HG02642 (cell line): ENCODE data around the gene HNRNPA2B1.
A peak's percentile ranks its signal among the peaks of the same experiment; 100 is the strongest.
"Not testable (repeated sequence)": the region's sequence is repeated elsewhere in the genome, so short reads cannot be mapped to it uniquely, and the experiment has no call there.

Source experiments
- ATAC-seq: cut with Tn5 transposase; IDR thresholded peaks from one replicate; pipeline ENCODE4 v1.9.1; 2021; ENCODE audit warnings: mild to moderate bottlenecking; ENCODE audit not compliant: unreplicated experiment, poor library complexity

Gene HNRNPA2B1

DNA sequence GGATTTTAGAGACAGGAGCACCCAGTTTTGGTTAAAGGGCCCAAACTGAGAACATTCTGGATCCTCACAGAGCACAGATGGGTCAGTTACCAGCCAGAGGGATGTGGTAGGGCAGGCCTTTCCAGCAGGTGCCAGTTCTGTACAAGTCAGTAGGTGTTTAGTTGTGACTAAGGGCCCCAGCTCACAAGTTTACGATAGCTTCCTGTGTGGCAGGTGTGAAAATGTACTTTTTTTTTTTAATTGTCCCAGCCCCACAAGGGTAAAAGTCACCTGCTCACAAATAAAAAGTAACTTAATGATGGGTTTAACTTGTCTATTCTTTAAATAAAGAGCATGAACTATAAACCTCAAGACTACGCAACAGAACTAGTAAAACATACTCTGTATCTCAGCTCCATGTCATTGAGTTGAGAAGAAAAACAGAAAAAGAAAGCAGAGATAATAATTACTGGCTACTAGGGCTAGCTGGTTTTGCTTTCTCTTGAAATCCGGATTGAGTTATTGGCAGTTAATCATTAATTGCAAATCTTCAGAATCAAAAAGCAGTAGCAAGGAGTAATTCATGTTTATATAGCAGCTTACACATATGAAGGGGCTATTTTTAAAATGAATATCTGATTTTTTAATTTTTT lies 33.1 kb downstream of the HNRNPA2B1 start:
- peak; percentile 79 for ATAC-seq

DNA sequence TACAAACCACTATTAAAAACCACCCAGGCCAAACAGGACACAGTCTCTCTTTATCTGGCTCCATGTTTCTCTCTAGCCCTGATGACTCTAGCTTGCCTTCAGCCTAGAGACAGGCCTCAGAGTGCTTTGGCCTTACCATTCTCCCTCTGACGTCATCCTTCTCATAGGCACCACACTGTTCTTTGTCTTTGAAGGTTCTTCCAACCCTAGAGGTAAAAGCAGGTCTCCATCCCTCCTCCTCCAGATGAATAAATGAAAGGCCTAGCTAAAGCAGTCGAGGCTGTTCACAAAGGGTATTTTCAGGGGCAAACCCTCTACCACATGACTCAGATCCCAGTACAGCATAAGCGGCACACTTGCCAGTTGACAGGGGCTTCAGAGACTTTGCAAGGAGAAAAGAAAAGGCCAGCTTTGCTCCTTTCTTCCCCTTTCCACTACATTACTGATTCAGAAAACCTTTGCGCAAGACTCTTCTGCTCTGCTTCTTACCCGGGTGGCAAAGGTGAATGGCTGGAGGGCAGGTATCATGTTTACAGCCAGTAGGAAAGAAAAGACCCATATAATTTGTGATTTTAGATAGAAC lies 33.8 kb downstream of the HNRNPA2B1 start:
- ATAC-seq: peak; percentile 42

DNA sequence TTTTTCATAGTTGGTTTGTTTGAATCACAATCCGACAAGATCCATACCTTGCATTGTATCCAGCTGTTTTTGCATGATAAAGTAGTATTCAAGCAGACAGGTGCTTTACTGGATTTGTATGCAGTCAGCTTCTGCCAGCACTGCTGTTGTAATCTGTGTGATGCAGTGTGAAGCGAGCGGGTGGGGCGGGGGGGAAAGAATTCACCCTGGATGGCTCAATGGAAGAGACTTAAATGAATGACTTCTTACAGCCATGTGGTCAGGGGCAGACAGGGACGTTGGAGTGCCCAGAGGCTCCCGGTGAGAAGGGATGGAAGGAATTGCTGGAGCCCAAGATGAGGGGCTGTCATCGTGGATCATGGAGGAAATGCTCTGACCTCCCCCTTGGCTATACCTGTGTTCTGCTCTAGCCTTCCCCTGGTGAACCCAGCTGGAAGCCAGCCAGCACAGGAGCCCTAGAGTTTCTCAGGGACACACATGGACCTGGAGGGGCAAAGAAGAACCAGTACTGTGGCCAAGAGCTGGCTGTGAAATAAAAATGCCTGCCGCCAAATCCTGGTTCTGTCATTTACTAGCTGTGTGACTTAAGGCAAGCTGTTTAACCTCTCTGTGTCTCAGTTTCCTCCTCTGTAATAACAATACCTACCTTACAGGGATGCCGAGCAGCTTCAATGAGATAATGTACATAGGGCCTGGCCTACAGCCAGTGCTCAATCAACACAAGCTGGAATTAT lies 34.4 kb downstream of the HNRNPA2B1 start:
- ATAC-seq: no peak

DNA sequence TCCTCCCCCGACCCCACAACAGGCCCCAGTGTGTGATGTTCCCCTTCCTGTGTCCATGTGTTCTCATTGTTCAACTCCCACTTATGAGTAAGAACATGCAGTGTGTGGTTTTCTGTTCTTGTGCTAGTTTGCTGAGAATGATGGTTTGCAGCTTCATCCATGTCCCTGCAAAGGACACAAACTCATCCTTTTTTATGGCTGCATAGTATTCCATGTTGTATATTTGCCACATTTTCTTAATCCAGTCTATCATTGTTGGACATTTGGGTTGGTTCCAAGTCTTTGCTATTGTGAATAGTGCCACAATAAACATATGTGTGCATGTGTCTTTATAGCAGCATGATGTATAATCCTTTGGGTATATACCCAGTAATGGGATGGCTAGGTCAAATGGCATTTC lies 36.7 kb downstream of the HNRNPA2B1 start:
- ATAC-seq: not testable (repeated sequence)

DNA sequence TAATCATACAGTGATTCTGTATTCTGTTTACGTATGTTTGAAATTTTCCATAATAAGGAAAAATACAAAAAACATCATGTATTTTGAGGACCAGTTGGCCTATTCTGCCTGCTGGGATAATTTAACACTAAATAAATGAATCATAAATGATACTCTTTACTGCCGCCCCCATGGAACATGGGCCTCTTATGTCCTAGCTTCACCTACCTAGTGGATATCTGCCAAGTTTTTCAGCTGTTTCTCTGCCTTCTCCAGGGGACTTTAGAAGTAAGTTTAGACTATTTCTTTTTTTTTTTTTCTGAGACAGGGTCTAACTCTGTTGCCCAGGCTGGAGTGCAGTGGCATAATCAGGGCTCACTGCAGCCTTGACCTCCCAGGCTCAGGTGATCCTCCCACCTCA lies 38.1 kb downstream of the HNRNPA2B1 start:
- no peak for ATAC-seq

DNA sequence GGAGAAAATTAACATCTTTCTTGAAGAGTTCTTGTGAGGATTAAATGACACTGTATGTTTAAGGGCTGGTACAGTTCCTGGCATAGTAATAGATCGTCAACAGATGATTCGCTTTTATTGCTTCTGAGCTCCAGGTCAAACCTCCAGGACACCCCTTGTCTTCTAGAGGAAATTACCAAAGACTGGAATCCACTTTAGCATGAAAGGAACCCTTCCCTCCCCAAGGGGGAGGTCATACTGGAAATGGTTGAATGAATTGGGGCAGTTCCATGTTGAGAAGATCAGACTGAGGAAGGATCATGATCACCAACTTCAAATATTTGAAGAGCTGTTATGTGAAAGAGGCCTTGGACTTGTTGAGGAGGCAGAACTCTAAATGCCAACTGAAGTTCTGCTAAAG lies 39.6 kb downstream of the HNRNPA2B1 start:
- no peak for ATAC-seq

DNA sequence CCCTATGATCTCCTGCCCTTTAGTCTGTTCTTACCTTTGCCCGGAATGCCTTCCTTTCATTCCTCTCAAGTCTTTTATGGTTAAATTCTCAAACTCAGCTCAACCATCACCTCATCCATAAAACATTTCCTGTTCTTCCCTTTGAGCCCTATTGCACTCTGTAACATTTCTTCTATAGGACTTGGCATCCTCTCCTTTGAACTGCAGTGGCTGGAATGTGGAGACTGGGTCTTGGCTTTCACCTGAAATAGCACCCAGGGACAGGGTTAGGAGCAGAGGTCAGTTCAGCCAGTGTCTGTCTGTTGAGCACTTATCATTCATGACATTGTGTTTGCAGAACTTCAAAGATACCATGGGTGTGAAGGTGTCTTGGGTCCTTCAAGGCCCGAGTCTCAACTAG lies 41.3 kb downstream of the HNRNPA2B1 start:
- ATAC-seq: no peak

DNA sequence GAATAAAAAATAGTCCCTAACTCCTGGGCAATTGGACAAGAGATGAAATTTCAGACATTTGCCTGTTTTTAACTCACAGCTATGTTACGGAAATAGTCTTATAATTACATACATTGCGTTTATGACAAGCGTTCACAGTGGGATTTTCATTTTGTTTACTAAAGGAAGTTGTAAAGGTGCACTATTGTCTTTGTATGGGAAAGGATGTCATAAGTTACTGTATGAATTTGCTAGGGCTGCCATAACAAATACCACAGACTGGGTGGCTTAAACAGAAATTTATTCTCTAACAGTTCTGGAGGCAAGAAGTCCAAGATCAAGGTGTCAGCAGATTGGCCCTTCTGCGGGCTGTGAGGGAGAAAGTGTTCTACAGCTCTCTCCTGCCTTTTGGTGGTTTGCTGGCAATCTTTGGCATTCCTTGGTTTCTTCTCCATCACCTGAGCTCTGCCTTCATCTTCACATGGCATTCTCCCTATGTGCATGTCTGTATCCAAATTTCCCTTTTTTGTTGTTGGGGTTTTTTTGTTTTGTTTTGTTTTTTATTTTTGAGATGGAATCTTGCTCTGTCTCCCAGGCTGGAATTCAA lies 42.9 kb downstream of the HNRNPA2B1 start:
- no peak for ATAC-seq

DNA sequence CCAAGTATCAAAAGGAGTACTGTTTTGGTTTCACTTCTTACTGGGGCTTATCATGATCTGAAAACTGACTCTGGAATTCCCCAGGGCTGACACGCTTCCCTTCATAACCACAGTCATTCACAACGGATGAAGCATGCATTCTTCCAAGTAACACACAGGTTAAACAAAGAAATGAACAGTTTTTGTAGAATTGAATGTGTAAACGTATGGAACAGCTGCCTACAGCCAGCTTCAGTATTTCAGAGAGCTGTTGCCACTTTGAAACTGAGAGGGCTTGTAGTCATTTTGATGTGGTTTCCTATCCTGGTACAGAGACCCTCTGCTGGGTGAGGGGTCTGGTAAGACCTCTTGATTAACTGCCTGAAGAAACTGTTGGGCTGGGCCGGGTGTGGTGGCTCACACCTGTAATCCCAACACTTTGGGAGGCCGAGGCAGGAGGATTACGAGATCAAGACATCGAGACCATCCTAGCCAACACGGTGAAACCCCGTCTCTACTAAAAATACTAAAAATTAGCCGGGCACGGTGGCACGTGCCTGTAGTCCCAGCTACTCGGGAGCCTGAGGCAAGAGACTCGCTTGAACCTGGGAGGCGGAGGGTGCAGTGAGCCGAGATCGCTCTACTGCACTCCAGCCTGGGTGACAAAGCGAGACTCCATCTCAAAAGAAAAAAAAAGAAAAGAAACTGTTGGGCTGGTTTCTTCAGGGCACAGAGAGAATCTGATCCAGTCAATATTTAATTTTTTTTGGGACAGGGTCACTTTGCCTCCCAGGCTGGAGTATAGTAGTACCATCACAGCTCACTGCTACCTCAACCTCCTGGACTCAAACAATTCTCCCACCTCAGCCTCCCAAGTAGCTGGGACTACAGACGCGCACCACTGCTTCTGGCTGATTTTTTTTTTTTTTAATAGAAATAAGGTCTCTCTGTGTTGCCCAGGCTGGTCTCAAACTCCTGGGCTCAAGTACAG lies 43.8 kb downstream of the HNRNPA2B1 start:
- ATAC-seq: peak; percentile 20

DNA sequence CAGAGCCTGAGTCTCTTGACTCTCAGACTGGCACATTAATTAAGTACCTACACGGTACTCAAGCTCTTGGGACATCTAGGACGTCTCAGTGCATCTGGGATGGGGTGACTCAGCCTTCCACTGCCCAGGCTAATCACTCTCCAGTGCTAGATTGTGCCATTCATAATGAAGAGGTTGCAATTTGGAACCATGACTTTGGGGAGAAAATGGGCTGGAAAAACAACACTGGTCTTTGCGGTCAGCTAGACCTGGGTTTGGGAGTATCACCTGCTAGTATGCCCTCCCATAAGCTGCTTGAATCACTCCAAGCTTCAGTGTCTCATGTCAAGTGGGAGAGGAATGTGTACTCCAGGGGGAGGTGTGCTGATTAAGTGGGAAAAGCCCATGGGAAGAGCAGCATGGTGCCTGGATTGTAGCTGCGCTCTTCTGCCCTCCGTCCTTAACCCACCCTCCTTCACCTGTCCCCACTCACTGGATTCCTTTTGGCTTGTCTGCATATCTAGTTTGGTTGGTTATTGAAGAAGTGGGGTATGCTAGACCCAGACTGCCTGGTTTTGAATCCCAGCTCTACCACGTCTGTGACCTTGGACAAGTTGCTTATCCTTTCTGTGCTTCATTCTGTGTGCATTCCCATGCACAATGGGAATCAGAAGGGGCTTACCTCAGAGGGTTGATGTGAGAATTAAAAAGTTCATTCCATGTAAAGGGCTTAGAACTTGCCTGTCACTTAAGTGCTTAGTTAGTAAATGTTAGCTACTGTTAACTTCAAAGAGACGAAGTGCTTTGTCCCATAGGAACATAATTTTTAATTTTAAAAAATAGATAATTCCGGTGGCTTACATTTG lies 44.8 kb downstream of the HNRNPA2B1 start:
- no peak for ATAC-seq

DNA sequence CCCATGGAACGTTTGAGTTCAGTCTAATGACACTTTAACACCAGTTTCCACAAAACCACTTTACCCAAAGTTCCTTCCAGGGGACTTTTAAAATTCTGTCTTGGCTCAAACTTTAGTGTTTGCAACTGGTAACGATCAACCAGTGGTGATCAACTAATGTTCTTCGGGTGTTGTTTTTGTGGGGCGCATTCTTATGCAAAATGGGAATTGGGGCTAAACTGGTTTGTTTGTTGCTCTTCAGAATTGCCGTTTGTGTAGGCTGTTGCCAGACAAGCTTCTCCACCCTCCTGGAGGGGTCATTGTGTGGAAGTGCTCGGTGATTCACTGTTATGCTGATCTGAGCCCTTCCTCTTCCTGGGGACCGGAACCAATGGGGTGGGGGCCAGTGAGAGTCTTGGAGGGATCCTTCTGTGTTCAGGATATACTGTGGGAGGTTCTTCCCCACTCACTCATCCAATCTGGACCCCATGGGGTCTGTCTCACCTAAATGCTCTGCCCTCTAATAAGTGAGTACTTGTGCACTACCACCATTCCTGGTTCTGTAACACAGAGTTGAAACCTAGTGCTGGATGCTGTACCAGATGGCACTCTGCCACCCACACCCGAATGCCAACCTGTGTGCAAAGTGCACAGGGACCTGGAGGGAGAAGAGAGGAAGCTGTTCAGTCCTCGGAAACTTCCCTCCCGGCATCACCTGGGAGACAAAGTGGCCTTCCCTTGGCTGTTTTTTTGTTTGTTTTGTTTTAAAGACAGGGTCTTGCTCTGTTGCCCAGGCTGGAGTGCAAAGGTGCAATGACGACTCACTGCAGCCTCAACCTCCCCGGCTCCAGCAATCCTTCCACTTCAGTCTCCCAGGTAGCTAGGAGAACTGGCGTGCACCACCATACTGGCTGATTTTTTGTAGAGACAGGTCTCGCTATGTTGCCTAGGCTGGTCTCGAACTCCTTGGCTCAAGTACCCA lies 46.4 kb downstream of the HNRNPA2B1 start:
- ATAC-seq: no peak

DNA sequence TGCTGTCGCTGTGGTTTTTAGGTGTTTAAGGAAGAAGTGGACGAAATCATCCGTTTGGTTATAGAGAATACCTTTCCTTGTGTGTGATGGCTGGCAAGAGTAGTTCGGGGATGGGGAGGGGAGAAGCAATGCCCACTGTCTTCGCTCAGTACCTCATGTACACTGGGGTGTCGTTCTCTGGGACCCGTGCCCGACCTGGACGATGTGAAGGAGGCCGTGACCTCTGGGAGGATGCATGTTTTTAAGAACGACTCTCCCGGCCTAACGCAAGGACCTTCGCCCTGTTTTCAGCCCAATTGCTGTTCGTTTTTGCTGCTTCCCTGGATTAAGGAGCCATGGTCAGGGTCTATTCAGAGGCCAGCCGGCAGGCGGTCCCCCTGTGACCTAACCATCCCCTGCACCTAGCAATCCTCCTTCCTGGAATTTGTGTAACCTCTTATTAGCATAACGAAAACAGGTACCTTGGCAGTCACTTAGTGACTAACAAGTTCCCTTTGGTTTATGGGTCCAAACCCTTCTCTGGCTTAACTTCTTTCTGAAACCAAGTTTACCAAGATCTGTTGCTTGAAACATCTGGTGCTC lies 47.2 kb downstream of the HNRNPA2B1 start:
- ATAC-seq: no peak

DNA sequence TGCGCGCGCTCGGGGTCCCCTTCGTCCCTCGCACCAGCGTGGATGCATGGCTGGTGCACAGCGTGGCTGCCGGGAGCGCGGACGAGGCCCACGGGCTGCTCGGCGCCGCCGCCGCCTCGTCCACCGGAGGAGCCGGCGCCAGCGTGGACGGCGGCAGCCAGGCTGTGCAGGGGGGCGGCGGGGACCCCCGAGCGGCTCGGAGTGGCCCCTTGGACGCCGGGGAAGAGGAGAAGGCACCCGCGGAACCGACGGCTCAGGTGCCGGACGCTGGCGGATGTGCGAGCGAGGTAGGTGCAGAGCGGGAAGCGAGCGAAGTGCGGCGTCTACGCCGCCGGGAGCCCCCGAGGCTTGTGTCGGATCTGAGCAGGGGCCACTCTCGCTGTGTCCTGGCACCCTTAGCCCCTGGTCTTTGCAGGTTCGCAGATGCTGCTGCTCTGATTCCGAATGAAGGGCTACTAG lies 47.7 kb downstream of the HNRNPA2B1 start:
- ATAC-seq: peak; percentile 20

DNA sequence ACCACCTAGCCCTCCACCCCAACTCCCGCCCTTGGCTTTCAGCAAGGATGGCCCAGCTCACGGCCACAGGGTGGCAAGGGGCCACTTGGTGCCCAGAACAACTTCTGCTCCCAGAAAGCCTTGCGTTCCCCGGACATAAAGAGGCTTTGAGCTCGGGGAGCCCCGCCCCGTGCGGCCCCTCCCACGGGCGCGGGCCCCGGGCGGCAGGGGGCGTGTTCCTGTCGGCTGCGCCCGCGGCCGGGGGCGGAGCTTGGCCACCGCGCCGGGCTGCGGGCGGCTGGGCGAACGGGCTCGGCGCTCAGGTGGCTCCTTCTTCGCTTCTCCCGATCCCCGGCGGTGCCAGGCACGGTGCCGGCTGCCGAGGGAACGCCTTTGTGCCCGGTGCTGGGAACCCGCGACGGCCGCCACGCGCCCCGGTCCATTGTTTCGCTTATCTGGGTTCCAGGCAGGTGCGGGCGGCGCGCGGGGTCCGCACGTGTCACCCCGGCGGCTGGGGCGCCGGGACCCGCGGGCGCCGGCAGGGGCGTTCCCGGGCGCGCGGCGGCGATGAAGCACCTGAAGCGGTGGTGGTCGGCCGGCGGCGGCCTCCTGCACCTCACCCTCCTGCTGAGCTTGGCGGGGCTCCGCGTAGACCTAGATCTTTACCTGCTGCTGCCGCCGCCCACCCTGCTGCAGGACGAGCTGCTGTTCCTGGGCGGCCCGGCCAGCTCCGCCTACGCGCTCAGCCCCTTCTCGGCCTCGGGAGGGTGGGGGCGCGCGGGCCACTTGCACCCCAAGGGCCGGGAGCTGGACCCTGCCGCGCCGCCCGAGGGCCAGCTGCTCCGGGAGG lies 48.4 kb downstream of the HNRNPA2B1 start, which contains the start of gene NFE2L3:
Gene NFE2L3 (plus strand): TSS at position 246 of the 829 bp plus-strand sequence. CDS start 301 bp downstream, at position 547.
- peak; percentile 71 for ATAC-seq

DNA sequence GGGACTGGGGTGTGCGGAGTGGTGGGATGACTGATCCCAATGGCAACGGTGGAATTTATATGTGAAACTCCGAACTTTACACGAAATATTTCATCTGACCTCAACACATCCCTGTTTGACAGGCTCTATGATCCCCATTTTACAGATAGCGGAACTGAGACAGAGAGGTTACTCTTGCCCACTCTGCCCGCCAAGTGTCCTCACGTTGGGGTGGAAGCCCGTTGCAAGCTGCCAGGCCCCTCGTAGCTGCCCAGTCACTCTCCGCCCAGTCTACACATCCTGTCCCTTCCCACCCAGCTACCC lies 48.9 kb downstream of the HNRNPA2B1 start:
- no peak for ATAC-seq

DNA sequence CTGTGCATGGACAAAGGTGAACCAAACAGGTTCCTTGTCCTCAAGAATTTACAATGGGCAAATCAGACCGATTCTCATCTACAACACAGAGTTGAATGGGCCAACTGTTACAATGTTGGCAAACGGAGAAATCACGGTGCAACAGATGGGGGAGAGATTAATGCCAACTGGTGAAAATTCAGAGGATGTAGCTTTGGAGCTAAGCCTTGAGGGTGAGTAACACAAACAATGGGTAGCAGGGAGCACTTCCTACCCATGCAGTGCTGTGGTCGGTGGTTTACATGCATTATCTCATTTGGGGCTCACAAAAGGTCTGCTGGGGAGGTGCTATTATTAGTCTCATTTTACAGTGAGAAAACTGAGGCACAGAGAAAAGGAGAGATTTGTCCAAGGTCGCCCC lies 49.5 kb downstream of the HNRNPA2B1 start:
- ATAC-seq: no peak

DNA sequence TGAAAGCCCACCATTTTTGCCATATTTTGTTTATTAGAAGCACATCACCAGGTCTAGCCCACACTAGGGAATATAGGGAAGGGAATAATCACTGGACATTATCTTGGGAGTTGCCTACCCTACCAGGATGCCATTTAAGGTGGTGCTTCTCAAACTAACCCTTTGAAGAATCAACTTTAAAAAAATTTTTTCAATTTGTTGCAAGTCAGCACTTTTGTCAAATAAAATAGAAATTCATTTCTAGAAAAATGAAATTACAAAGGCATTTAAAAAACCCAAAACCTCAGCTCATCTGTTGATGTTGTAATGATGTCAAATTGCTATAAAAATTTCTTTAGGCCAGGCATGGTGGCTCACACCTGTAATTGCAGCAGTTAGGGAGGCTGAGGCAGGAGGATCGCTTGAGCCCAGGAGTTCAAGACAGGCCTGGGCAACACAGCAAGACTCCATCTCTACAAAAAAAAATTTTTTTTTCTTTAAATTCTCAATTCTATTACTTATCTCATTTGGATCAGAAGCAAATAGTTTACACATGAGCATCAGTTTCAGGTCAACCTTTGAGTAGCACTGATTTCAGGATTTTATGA lies 51.1 kb downstream of the HNRNPA2B1 start:
- ATAC-seq: no peak
